HUES6 (cell line): Measurements from ENCODE around the gene MYO9A.

Experiments used
- H3K27ac ChIP-seq: 2 replicates; pipeline ENCODE4 v1.7.0; 2013; ENCODE audit warnings: low read depth, mild to moderate bottlenecking, low read length, inconsistent platforms
- H3K27me3 ChIP-seq: 2 replicates; pipeline ENCODE4 v1.6.1; 2013; ENCODE audit warnings: low read length; ENCODE audit not compliant: control insufficient read depth, insufficient read depth
- H3K36me3 ChIP-seq: 2 replicates; pipeline ENCODE4 v1.6.1; 2013; ENCODE audit warnings: low read length; ENCODE audit not compliant: control insufficient read depth, insufficient read depth
- H3K4me1 ChIP-seq: 2 replicates; pipeline ENCODE4 v1.6.1; 2013; ENCODE audit warnings: low read length; ENCODE audit not compliant: control insufficient read depth, insufficient read depth
- H3K4me3 ChIP-seq: 2 replicates; pipeline ENCODE4 v1.5.1; 2013; ENCODE audit warnings: low read depth, low read length
- H3K9ac ChIP-seq: one replicate; pipeline ENCODE4 v1.6.1; 2013; ENCODE audit warnings: mild to moderate bottlenecking, low read length
- H3K9me3 ChIP-seq: 2 replicates; pipeline ENCODE4 v1.6.1; 2013; ENCODE audit warnings: low read depth, low read length; ENCODE audit not compliant: control insufficient read depth, insufficient read depth

MYO9A gene

GRCh38 chr15:71817351-71817750, 300.6 kb downstream of the MYO9A start:
- Histone ChIP-seq H3K4me3 (no peak overlapping the region), H3K36me3 (no peaks in the 10 kb centered on the region), H3K9ac (no peak overlapping the region), H3K27me3 (no peaks in the 10 kb centered on the region), H3K27ac (no peak overlapping the region), H3K9me3 (peaks cover 14% of the 10 kb centered on the region), H3K4me1 (no peaks in the 10 kb centered on the region)

DNA sequence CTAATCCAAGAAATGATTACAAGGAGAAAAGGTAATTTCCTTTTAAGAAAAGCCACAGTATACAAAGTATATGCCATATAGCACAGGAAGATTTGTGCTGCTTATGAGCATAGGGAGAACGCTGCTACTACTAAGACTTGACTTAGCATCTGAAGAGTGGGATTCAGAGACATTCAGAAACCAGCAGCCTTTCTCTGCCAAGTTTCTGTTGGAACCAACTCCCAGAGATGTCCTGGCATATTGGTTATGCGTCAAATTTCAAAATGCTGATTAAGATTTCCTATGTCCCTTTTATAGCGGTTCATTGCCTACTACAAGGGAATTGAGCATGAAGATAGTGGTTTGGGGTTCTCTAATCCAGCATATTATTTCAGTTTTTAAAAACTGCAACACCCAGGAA, 302.6 kb downstream of the MYO9A start:
- Histone ChIP-seq H3K36me3 (no peaks in the 10 kb centered on the region), H3K4me3 (no peak overlapping the region), H3K9ac (no peak overlapping the region), H3K4me1 (no peaks in the 10 kb centered on the region), H3K27me3 (no peaks in the 10 kb centered on the region), H3K9me3 (no peaks in the 10 kb centered on the region; the same call in 1 of the 2 replicates), H3K27ac (no peak overlapping the region)

DNA sequence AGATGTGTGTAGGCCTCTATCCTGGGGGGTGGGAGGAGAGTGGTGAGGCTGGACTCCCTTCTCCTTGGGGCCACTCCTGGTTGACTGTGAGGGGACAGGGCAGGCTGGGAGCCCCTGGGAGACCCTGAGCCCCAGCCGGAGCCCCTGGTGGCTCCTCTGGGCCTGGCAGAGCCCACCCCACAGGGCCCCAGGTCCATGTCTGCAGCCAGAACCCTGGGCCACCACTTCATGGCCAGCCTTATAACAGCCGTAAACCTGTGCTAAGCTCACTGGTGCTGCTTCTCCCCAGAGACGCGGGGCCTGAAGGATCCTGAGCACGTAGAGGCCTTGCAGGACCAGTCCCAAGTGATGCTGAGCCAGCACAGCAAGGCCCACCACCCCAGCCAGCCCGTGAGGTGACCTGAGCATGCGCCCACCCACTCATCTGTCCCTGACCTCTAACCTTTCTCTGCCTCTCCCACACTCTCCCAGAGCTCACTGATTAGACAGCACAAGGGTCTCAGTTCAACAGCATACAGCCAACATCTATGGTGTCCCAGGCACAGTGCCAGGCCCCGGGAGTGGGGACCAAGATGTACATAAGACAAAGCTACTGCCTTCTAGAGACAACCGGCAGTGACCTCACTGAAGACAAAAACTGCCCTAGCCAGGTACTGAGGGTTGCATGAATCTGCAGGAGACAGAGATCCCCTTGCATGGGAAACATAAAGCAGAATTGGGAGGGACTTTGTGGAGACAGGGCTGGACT, 304.1 kb downstream of the MYO9A start:
- Histone ChIP-seq H3K27ac (no peak overlapping the region), H3K4me3 (no peak overlapping the region), H3K36me3 (no peaks in the 10 kb centered on the region), H3K27me3 (no peaks in the 10 kb centered on the region), H3K9me3 (no peaks in the 10 kb centered on the region), H3K9ac (no peak overlapping the region), H3K4me1 (no peaks in the 10 kb centered on the region)

DNA sequence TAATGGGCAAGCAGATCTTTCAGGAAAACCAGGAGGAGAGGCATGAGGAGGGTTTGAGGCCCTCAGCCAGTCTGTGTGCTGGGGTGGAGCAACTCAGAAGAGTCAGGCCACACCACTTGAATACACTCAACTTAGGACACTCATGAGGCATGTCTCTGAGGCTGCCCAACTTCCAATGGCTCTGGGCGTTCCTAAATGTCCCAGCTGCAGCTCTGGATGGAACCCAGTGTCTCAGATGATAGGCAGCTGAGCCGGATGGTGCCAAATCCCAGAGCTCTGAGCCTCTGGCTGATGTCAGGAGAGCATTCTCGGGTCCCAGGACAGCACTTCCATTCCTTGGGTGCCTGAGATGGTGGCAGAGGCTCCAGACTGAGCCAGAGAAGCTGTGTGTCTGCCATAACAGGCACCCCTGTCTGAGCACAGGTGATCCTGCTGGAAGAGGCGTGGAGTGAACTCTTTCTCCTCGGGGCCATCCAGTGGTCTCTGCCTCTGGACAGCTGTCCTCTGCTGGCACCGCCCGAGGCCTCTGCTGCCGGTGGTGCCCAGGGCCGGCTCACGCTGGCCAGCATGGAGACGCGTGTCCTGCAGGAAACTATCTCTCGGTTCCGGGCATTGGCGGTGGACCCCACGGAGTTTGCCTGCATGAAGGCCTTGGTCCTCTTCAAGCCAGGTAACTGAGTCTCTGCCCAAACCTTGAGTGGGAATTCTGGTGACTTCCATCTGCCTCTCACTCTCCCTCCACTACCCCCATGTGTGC, 304.8 kb downstream of the MYO9A start:
- Histone ChIP-seq H3K9me3 (no peaks in the 10 kb centered on the region), H3K4me3 (no peak overlapping the region), H3K27me3 (no peaks in the 10 kb centered on the region), H3K9ac (no peak overlapping the region), H3K4me1 (peaks cover 7% of the 10 kb centered on the region), H3K27ac (no peak overlapping the region), H3K36me3 (no peaks in the 10 kb centered on the region)

GRCh38 chr15:71811752-71812735, 305.9 kb downstream of the MYO9A start:
- Histone ChIP-seq H3K36me3 (no peaks in the 10 kb centered on the region), H3K4me1 (peaks cover 18% of the 10 kb centered on the region), H3K4me3 (no peak overlapping the region), H3K9me3 (no peaks in the 10 kb centered on the region), H3K27me3 (no peaks in the 10 kb centered on the region), H3K9ac (no peak overlapping the region), H3K27ac (no peak overlapping the region)

- Histone ChIP-seq H3K9ac (no peak overlapping the region), H3K4me3 (no peak overlapping the region), H3K27me3 (no peaks in the 10 kb centered on the region), H3K9me3 (no peaks in the 10 kb centered on the region), H3K4me1 (peaks cover 26% of the 10 kb centered on the region), H3K27ac (no peak overlapping the region), H3K36me3 (no peaks in the 10 kb centered on the region)
Measured at GRCh38 chr15:71811036-71811736, 306.8 kb downstream of the MYO9A start.

DNA sequence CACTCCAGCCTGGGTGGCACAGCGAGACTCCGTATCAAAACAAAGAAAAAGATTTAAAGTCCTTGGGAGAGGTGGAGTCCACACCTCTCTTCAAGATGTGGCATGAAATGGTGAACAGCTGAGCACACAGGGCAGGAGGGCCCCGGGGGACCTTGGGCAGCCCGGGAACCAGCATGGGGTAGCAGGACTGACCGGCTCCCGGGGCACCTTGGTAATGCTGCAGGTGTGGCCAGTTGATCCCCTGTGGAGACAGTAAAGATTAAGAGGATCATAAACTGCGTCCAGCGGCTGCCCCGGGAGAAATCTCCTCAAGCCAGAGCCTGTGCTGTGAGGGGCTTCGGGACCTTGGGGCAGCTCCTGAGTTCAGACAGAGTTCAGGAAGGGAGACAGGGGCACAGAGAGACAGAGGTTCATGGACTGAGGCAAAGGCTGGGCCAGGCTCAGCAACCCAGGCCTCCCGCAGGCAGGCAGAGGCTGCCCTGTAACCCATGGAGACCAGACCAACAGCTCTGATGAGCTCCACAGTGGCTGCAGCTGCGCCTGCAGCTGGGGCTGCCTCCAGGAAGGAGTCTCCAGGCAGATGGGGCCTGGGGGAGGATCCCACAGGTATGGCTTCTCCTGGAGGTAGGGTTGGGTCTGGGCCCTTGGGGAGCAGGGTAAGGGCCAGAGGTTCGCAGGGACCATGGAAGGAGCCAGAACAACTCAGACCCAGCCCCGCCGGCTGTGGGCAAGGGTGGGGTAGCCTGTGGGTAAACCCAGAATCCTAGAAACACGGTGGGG, 307.5 kb downstream of the MYO9A start, which contains the start of gene NR2E3:
Gene NR2E3, plus strand, starts transcription at position 299 of the 780 bp plus-strand sequence. Its CDS starts 190 bp downstream, at position 489.
- Histone ChIP-seq H3K4me1 (peaks cover 27% of the 10 kb centered on the region), H3K9me3 (no peaks in the 10 kb centered on the region), H3K4me3 (no peak within 1 kb of the TSS), H3K36me3 (no peaks in the 10 kb centered on the region), H3K9ac (no peak within 1 kb of the TSS), H3K27me3 (no peaks in the 10 kb centered on the region), H3K27ac (no peak within 1 kb of the TSS)

GRCh38 chr15:71809346-71809745, 308.6 kb downstream of the MYO9A start:
- Histone ChIP-seq H3K4me3 (no peak overlapping the region), H3K9ac (no peak overlapping the region), H3K27ac (no peak overlapping the region), H3K27me3 (no peaks in the 10 kb centered on the region), H3K9me3 (no peaks in the 10 kb centered on the region), H3K4me1 (peaks cover 27% of the 10 kb centered on the region), H3K36me3 (no peaks in the 10 kb centered on the region)

GRCh38 chr15:71808311-71809020, 309.5 kb downstream of the MYO9A start:
- Histone ChIP-seq H3K4me3 (no peak overlapping the region), H3K27me3 (no peaks in the 10 kb centered on the region), H3K9me3 (no peaks in the 10 kb centered on the region), H3K27ac (no peak overlapping the region), H3K36me3 (no peaks in the 10 kb centered on the region), H3K9ac (no peak overlapping the region), H3K4me1 (peaks cover 27% of the 10 kb centered on the region)
